GM12872 (cell line): ENCODE data around the gene JHY.

Experiments used
- CTCF ChIP-seq: IDR thresholded peaks from 3 replicates; pipeline ENCODE4 v1.5.1; 2011; ENCODE audit warnings: low read depth, mild to moderate bottlenecking, low read length, moderate library complexity; ENCODE audit not compliant: insufficient read depth

Gene JHY

GRCh38 chr11:122882189-122882856 lies at the start of gene JHY:
JHY (plus strand) TSS chr11:122882759; CDS start chr11:122885850, 3,091 bp downstream.
- TF ChIP-seq CTCF, result no peak

- no peak for TF ChIP-seq CTCF
Measured at GRCh38 chr11:122833846-122834464, 48.6 kb upstream of the JHY start.

- no peak for TF ChIP-seq CTCF
Measured at GRCh38 chr11:122836916-122837315, 45.6 kb upstream of the JHY start.

GRCh38 chr11:122837528-122838346 lies 44.8 kb upstream of the JHY start:
- no peak for TF ChIP-seq CTCF

- no peak for TF ChIP-seq CTCF
Measured at GRCh38 chr11:122843281-122844141, 39.0 kb upstream of the JHY start.

GRCh38 chr11:122847466-122847865 lies 35.1 kb upstream of the JHY start:
- no peak for TF ChIP-seq CTCF
